GM23248 (cell line): ENCODE measurements around the gene DIDO1. TPM values are rescaled to one million over a fixed set of nuclear protein-coding genes. Genes with fewer than 3 reads are reported as not detected.
"Not testable (repeated sequence)": the region's sequence is repeated elsewhere in the genome, so short reads cannot be mapped to it uniquely, and the experiment has no call there.

Experiments
- DNase-seq: peaks from one replicate; pipeline ENCODE4 v3.0.0-alpha.2; 2015
- H2AFZ ChIP-seq: fragments of 200-600 bp; sonication (generic); 2 replicates; pipeline ENCODE4 v1.6.1; 2016; ENCODE audit warnings: antibody characterized with exemption
- H3F3A ChIP-seq: fragments of 200-600 bp; sonication (generic); 2 replicates; pipeline ENCODE4 v1.6.1; 2016; ENCODE audit warnings: mild to moderate bottlenecking, antibody characterized with exemption, mixed run types; ENCODE audit not compliant: insufficient read depth
- H3K27ac ChIP-seq: fragments of 200-600 bp; sonication (generic); 2 replicates; pipeline ENCODE4 v1.5.1; 2016; ENCODE audit warnings: mild to moderate bottlenecking
- H3K27me3 ChIP-seq: fragments of 200-600 bp; sonication (generic); replicated peaks from 2 replicates; pipeline ENCODE4 v1.6.1; 2016; ENCODE audit warnings: mild to moderate bottlenecking; ENCODE audit not compliant: insufficient read depth
- H3K36me3 ChIP-seq: fragments of 200-600 bp; sonication (generic); 2 replicates; pipeline ENCODE4 v1.6.1; 2016; ENCODE audit warnings: low read depth, mild to moderate bottlenecking
- H3K4me1 ChIP-seq: fragments of 200-600 bp; sonication (generic); 2 replicates; pipeline ENCODE4 v1.6.1; 2016; ENCODE audit warnings: mild to moderate bottlenecking; ENCODE audit not compliant: insufficient read depth
- H3K4me2 ChIP-seq: fragments of 200-600 bp; sonication (generic); one replicate; pipeline ENCODE4 v1.6.1; 2016; ENCODE audit warnings: mild to moderate bottlenecking; ENCODE audit not compliant: unreplicated experiment
- H3K4me3 ChIP-seq: fragments of 200-600 bp; sonication (generic); 2 replicates; pipeline ENCODE4 v1.5.1; 2016; ENCODE audit warnings: mild to moderate bottlenecking
- H3K79me2 ChIP-seq: fragments of 200-600 bp; sonication (generic); 2 replicates; pipeline ENCODE4 v1.6.1; 2016; ENCODE audit warnings: mild to moderate bottlenecking; ENCODE audit not compliant: insufficient read depth
- H3K9ac ChIP-seq: fragments of 200-600 bp; sonication (generic); 2 replicates; pipeline ENCODE4 v1.6.1; 2016; ENCODE audit warnings: mild to moderate bottlenecking
- H3K9me2 ChIP-seq: fragments of 200-600 bp; sonication (generic); 2 replicates; pipeline ENCODE4 v1.6.1; 2016; ENCODE audit warnings: mixed run types, mild to moderate bottlenecking, moderate library complexity; ENCODE audit not compliant: insufficient read depth
- H3K9me3 ChIP-seq: fragments of 200-600 bp; sonication (generic); one replicate; pipeline ENCODE4 v1.6.1; 2017; ENCODE audit warnings: low read depth
- H4K20me1 ChIP-seq: fragments of 200-600 bp; sonication (generic); 2 replicates; pipeline ENCODE4 v1.6.0; 2016; ENCODE audit not compliant: insufficient read depth
- EZH2 ChIP-seq: fragments of 200-600 bp; sonication (generic); IDR thresholded peaks from 2 replicates; pipeline ENCODE4 v1.6.1; 2018; ENCODE audit warnings: antibody characterized with exemption, mild to moderate bottlenecking; ENCODE audit not compliant: insufficient read depth, poor library complexity, severe bottlenecking
- EZH2phosphoT487 ChIP-seq: fragments of 200-600 bp; sonication (generic); IDR thresholded peaks from 2 replicates; pipeline ENCODE4 v1.6.1; 2018; ENCODE audit warnings: antibody characterized with exemption, moderate library complexity, mild to moderate bottlenecking, low read depth; ENCODE audit not compliant: insufficient read depth
- WGBS, 2 experiments: methylation state at CpG; one replicate each; pipeline ENCODE4 v1.1.6; 2015 to 2017; ENCODE audit warnings: low lambda C conversion rate in 2 of 2, low coverage in 1 of 2; ENCODE audit errors: missing lambda C conversion rate in 2 of 2; 5-methylcytosine and 5-hydroxymethylcytosine counted together
- in situ Hi-C: fragments of 300-500 bp; cut with MboI; formaldehyde crosslinking; loops from 2 replicates; pipeline ENCODE4 v1.15.0; 2020
- polyA plus RNA-seq: library from polyadenylated mRNA; unstranded; fragments of >200 nt; fragmentation: Nextera tagmentation; extraction: Ambion mirVana; gene quantifications from 2 replicates; pipeline ENCODE4 v1.2.1, GENCODE V29; 2016
- total RNA-seq: library from RNA; depleted of rRNA; stranded (reverse); fragments of >200 nt; shearing (Covaris generic); gene quantifications from 2 replicates; pipeline ENCODE4 v1.2.3, GENCODE V29; 2014

DIDO1 gene
- total and polyA plus RNA-seq, 2 experiments from 2014 or later: 16.2 to 37.1 TPM

- Histone ChIP-seq H3K9me2 (no peaks in the 10 kb centered on the region), H3K9me3 (no peaks in the 10 kb centered on the region), H2AFZ (no peak overlapping the region), H4K20me1 (no peaks in the 10 kb centered on the region), H3K4me3 (no peak overlapping the region), H3F3A (no peaks in the 10 kb centered on the region), H3K4me2 (no peak overlapping the region), H3K36me3 (no peaks in the 10 kb centered on the region), H3K79me2 (no peaks in the 10 kb centered on the region; the same call in 1 of the 2 replicates), H3K4me1 (no peaks in the 10 kb centered on the region), H3K9ac (no peak overlapping the region), H3K27ac (no peak overlapping the region), H3K27me3 (no peaks in the 10 kb centered on the region)
- DNase-seq: no peak
- 79 to 82% methylated on average over 28 to 32 of the region's 32 CpGs for WGBS, 2 experiments
- TF ChIP-seq EZH2 (no peak), EZH2phosphoT487 (no peak)
- in situ Hi-C loops: no loop called here
Measured at GRCh38 chr20:62962891-62963613, 36.7 kb upstream of the DIDO1 start.

DNA sequence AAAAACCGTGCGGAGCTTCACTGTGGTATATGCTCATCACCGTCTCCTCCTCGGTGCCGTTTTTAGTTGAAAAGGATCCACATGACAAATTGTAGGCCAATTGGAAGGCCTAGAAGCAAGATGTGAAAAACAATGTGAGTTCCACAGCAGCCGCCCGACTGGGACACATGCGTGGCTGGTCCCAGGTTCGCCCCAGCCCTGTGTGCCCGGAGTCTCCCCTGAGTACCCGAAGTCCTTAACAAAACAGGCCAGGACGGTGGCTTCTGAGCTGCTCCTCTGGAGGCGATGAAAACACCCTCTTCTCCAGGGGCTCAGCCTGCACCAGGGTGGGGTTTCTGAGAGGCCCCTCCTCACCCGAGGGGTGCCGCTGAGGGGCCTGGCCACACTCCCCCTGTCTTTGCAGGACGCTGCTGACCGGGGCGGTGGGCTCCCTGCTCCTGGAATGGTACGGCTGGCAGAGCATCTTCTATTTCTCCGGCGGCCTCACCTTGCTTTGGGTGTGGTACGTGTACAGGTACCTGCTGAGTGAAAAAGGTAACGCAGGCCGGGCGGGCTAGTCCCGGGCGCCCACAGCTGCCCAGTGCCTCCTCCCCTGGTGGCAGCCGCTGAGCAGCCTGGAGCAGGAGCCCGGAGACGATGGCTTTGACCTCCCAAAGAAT, 36.0 kb upstream of the DIDO1 start:
- H3F3A ChIP-seq: no peaks in the 10 kb centered on the region
- no peak overlapping the region for H2AFZ ChIP-seq
- H3K27ac ChIP-seq: no peak overlapping the region
- no peak for DNase-seq
- no peaks in the 10 kb centered on the region; the same call in 1 of the 2 replicates for H3K79me2 ChIP-seq
- no peaks in the 10 kb centered on the region for H3K9me3 ChIP-seq
- H3K27me3 ChIP-seq: no peaks in the 10 kb centered on the region
- in situ Hi-C loops: no loop called here
- H3K9ac ChIP-seq: no peak overlapping the region
- no peaks in the 10 kb centered on the region for H3K4me1 ChIP-seq
- 83 to 89% methylated on average over 30 of the region's 30 CpGs for WGBS, 2 experiments
- TF ChIP-seq EZH2: no peak
- no peak for TF ChIP-seq EZH2phosphoT487
- H3K9me2 ChIP-seq: no peaks in the 10 kb centered on the region
- no peak overlapping the region for H3K4me2 ChIP-seq
- no peaks in the 10 kb centered on the region for H4K20me1 ChIP-seq
- H3K36me3 ChIP-seq: no peaks in the 10 kb centered on the region
- no peak overlapping the region for H3K4me3 ChIP-seq

DNA sequence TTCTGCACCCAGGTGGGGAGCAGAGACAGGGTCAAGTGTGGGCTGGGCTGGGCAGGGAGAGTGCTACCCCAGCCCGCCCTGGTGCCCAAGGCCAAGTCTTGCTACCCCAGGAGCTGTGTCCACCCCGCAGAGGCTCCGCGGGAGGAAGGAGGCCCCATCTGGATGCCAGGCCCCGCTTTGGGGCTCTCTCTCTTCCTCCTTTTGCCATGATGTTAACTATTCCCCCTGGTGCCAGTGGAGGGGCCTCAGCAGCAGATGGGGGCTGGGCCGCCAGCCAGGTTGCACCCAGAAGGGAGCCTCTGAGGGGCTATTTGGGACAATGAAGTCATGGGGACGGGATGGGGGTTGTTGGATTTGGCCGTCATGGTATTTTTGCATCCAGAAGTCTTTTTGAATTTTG, 35.5 kb upstream of the DIDO1 start:
- in situ Hi-C loops: no loop called here
- no peaks in the 10 kb centered on the region for H3K36me3 ChIP-seq

GRCh38 chr20:62961310-62961783, 35.0 kb upstream of the DIDO1 start:
- 80 to 88% methylated on average over 13 to 18 of the region's 19 CpGs for WGBS, 2 experiments
- H2AFZ ChIP-seq: no peak overlapping the region

More for the DNA sequence above, 35.5 kb upstream of the DIDO1 start:
- H3K27me3 ChIP-seq: no peaks in the 10 kb centered on the region
- peaks cover 2% of the 10 kb centered on the region; the same call in 1 of the 2 replicates for H3K79me2 ChIP-seq
- H3K4me1 ChIP-seq: no peaks in the 10 kb centered on the region
- no peak overlapping the region for H3K4me2 ChIP-seq
- H3K4me3 ChIP-seq: no peak overlapping the region
- no peak overlapping the region for H3K27ac ChIP-seq
- no peak for TF ChIP-seq EZH2phosphoT487
- TF ChIP-seq EZH2: no peak
- no peak overlapping the region for H2AFZ ChIP-seq
- no peaks in the 10 kb centered on the region for H4K20me1 ChIP-seq
- H3K9me3 ChIP-seq: no peaks in the 10 kb centered on the region
- H3K9me2 ChIP-seq: no peaks in the 10 kb centered on the region
- WGBS, 2 experiments: 70 to 80% methylated on average over 8 of the region's 8 CpGs
- DNase-seq: no peak
- no peak overlapping the region for H3K9ac ChIP-seq
- H3F3A ChIP-seq: no peaks in the 10 kb centered on the region

DNA sequence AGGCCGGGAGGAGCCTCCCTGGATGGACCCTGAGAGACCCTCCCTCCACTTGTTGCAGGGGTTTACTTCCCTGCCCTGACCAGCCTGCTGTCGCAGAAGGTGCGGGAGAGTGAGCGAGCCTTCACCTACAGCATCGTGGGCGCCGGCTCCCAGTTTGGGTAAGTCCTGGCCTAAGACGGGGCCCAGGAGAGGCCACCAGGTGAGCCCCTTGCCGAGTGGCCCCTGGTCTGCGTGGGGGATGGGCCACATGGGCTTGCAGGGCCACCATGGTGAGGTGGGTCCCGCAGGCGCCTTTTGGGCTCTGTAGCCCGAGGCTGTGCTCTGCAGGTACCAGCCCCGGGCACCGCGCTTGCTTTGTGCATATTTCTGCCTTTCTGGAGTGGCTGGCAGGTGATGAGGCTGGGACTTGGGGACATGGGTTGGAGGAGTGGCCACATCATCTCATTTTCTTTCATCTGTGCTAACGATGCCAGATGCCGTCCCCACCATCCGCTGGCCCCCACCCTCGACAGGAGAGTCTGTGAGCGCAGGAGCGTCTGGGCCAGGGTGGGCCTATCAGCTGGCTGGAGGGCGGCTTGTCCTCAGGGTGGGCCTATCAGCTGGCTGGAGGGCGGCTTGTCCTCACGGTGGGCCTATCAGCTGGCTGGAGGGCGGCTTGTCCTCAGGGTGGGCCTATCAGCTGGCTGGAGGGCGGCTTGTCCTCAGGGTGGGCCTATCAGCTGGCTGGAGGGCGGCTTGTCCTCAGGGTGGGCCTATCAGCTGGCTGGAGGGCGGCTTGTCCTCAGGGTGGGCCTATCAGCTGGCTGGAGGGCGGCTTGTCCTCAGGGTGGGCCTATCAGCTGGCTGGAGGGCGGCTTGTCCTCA, 34.4 kb upstream of the DIDO1 start:
- H2AFZ ChIP-seq, H3K4me2 ChIP-seq, H3K9ac ChIP-seq, in situ Hi-C loops, H4K20me1 ChIP-seq, H3K9me2 ChIP-seq, H3F3A ChIP-seq, H3K36me3 ChIP-seq, H3K9me3 ChIP-seq, DNase-seq, H3K4me3 ChIP-seq, H3K4me1 ChIP-seq, H3K27ac ChIP-seq, H3K27me3 ChIP-seq: not testable (repeated sequence)
- peaks cover 13% of the 10 kb centered on the region for H3K79me2 ChIP-seq
- WGBS, 2 experiments: 89 to 92% methylated on average over 23 of the region's 31 CpGs

More at GRCh38 chr20:62961310-62961783, 35.0 kb upstream of the DIDO1 start:
- H3K9me3 ChIP-seq: no peaks in the 10 kb centered on the region
- H3K79me2 ChIP-seq: peaks cover 7% of the 10 kb centered on the region
- no peaks in the 10 kb centered on the region for H3K36me3 ChIP-seq
- no peak overlapping the region for H3K27ac ChIP-seq
- no peaks in the 10 kb centered on the region for H3K27me3 ChIP-seq
- no peak overlapping the region for H3K4me2 ChIP-seq
- H3K4me1 ChIP-seq: no peaks in the 10 kb centered on the region
- no peak for DNase-seq
- H3K9me2 ChIP-seq: no peaks in the 10 kb centered on the region
- TF ChIP-seq EZH2phosphoT487 (no peak), EZH2 (no peak)
- H4K20me1 ChIP-seq: no peaks in the 10 kb centered on the region
- H3F3A ChIP-seq: no peaks in the 10 kb centered on the region
- in situ Hi-C loops: no loop called here
- H3K4me3 ChIP-seq: no peak overlapping the region
- H3K9ac ChIP-seq: no peak overlapping the region
